Mammary epithelial cell (primary cell): ENCODE measurements around the gene MYOZ2.

Source experiments
- CTCF ChIP-seq, 2 donors: IDR thresholded peaks in 1 of 2; conservative IDR thresholded peaks in 1 of 2; 2 replicates each; pipeline ENCODE4 v1.5.1; 2011 to 2012; ENCODE audit warnings: inconsistent platforms in 2 of 2, low read length in 2 of 2, mild to moderate bottlenecking in 2 of 2, control low read depth in 1 of 2, low read depth in 1 of 2; ENCODE audit not compliant: insufficient read depth in 1 of 2; ENCODE audit errors: extremely low read depth in 1 of 2
- EZH2 ChIP-seq: IDR thresholded peaks from 2 replicates; pipeline ENCODE4 v1.6.1; 2012; ENCODE audit warnings: low read length, inconsistent platforms, borderline replicate concordance

- TF ChIP-seq CTCF (conservative IDR thresholded peaks at IDR 0.05 in 1 of 2, IDR thresholded peaks at IDR 0.05 in 1 of 2; ENCODE audit: extremely low read depth in 1 of 2, insufficient read depth in 1 of 2, low read depth in 1 of 2, low read length in 2 of 2) (no peak), EZH2 (no peak)
Observed at GRCh38 chr4:119098306-119098705, 37.3 kb upstream of the MYOZ2 start.
